GM10266 (cell line): ENCODE data around the gene SEMA4B.

Experiments
- DNase-seq: peaks from one replicate; pipeline ENCODE4 v3.0.0; 2012; ENCODE audit errors: extremely low spot score
- TF ChIP-seq, protein P1 (sequence below): IDR thresholded peaks from 2 replicates; pipeline ENCODE4 v1.5.1; 2012; ENCODE audit warnings: mild to moderate bottlenecking, low read depth; ENCODE audit not compliant: control insufficient read depth, insufficient read depth; ENCODE audit errors: missing control alignments

The SEMA4B gene

DNA sequence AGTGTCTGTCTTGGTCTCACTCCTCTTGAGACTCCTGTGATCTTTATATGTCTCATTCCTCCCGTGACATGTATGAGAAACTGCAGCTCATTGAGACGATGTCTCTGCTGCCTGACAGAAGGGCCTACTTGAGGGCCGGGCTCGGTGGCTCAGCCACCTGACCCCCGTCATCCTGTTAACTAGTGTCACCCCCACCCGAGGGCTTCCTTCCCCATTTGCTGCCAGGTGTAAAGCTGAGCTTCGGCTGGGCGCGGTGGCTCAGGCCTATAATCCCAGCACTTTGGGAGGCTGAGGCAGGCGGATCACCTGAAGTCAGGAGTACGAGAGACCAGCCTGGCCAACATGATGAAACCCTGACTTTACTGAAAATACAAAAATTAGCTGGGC is 12.7 kb downstream of the SEMA4B start:
- TF ChIP-seq, protein P1, sequence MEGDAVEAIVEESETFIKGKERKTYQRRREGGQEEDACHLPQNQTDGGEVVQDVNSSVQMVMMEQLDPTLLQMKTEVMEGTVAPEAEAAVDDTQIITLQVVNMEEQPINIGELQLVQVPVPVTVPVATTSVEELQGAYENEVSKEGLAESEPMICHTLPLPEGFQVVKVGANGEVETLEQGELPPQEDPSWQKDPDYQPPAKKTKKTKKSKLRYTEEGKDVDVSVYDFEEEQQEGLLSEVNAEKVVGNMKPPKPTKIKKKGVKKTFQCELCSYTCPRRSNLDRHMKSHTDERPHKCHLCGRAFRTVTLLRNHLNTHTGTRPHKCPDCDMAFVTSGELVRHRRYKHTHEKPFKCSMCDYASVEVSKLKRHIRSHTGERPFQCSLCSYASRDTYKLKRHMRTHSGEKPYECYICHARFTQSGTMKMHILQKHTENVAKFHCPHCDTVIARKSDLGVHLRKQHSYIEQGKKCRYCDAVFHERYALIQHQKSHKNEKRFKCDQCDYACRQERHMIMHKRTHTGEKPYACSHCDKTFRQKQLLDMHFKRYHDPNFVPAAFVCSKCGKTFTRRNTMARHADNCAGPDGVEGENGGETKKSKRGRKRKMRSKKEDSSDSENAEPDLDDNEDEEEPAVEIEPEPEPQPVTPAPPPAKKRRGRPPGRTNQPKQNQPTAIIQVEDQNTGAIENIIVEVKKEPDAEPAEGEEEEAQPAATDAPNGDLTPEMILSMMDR: no peak
- DNase-seq: no peak

DNA sequence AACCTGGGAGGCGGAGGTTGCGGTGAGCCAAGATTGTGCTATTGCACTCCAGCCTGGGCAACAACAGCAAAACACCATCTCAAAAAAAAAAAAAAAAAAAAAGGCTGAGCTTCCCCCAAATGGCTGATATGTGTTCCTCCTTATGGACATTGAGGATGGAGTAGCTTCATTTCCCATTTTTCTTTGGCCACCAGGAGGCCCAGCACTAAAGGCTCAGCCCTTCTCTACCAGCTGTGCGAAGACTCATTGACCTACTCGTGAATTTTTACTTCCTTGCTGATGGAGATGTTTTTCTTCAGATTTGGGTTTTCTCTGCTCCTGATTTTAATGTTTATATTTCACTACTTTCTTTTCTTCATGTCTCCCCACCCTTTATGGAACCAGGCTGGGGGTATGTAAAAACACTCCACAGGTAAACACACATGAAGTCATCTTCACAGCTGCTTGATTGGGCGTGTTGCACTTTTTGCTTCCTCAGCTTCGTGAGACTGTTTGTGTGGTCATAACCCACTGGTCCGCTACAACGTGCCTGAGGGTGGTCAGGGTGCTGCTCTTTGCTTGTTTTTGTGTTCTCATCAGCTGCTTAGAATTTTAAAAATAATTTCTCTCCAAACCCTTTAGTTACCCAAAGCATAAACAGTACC is 13.5 kb downstream of the SEMA4B start:
- TF ChIP-seq, protein P1: no peak
- DNase-seq: no peak

DNA sequence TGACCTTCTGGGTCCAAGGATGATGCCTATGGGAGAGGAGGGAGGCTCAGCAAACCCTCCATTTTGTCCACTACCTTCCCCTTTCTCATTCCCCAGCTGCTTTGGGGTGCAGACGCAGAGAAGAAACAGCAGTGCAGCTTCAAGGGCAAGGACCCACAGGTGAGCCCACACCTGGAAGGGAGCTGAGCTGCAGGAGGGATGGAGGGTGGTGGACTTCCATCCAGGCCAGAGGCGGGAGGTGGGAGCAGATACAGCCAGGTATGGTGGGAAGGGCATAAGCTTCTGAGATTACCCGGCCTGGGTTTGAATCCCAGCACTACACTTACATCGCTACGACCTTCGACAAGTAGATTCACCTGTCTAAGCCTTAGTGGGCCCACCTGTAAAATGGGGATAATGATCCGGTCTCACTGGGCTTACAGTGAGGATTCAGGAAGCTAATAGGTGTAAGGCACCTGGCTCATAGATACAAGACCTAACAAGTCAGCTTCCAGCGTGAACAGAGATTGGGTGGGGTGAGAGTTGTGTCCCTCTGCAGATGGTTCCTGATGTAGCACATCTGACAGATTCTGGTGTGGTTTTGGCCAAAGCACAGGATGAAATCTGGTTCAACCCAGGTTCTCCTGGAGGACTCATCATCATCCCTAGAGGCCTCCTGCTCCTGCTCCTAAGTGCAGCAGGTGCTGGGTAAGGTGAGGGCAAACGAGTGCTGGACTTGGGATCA is 16.7 kb downstream of the SEMA4B start:
- no peak for DNase-seq
- TF ChIP-seq, protein P1: no peak

DNA sequence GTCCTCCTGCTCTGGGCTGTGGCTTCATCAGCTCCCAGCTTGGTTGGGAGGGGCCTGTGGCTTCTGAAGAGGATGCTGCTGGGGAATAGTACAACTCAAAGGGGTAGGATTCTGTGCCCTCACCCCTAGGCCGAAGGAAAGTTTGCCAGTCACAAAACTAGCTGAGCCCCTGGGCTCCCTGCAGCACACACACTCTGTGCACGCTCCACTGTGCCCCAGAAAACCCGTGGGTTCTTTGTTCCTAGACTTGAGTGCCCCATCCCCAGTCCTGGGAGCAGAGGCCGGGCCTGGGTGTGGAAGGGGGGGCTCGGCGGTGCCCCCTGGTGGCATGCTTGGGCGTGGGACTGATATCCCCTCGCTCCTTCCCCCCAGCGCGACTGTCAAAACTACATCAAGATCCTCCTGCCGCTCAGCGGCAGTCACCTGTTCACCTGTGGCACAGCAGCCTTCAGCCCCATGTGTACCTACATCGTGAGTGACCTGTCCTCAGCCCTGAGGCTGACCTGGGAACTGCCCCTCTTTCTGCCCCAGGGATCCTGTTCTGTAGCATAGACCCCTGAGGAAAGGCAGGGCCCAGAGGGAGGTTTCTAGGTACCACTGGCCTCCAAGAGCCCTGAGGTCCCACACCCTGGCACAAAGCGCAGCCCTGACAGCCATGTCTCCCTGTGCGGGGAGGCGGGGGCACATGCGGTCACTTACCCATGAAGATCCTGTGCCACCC is 18.5 kb downstream of the SEMA4B start:
- TF ChIP-seq, protein P1: peak; percentile 56

DNA sequence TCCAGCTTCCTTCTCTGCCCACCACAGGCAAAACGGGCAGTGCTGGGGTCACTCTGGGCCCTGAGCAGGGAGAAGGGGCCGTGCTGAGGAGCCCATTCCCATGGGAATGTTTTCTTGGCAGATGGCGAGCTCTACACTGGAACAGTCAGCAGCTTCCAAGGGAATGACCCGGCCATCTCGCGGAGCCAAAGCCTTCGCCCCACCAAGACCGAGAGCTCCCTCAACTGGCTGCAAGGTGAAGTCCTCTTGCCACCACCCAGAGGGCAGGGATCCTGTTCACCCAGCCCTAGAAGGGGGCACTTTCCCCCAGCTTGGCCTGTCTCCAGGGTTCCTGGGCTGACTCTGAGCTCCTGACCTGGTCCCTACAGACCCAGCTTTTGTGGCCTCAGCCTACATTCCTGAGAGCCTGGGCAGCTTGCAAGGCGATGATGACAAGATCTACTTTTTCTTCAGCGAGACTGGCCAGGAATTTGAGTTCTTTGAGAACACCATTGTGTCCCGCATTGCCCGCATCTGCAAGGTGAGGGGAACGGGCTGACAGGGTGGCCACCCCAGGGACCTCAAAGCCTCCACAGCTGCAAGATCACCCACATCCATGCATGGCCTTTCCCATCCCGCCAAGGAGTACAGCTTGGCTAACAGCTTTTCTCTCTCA is 20.2 kb downstream of the SEMA4B start:
- TF ChIP-seq, protein P1: peak; percentile 74
- peak; percentile 73 for DNase-seq

More for the DNA sequence above, 18.5 kb downstream of the SEMA4B start:
- peak; percentile 62 for DNase-seq

DNA sequence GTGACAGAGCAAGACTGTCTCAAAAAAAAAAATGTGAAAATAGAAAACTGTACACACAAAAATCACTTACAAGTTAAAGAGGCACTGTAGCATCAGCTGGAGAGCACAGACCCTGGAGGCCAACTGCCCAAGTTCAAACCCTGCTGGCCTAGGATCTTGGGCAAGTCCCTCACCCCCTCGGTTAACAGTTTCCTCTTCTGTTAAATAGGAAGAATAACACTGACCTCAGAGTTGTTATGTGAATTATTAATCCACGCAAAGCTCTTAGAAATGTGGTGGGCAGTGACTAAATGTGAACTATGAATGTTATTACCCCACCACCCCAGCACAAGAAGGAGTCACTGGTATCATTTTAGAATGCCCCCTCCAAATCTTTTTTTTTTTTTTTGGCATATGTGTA is 21.4 kb downstream of the SEMA4B start:
- no peak for DNase-seq
- TF ChIP-seq, protein P1: no peak
